Glutamatergic neuron (in vitro differentiated cells): Measurements from ENCODE around the gene UBE3D. TPM values are rescaled to one million over a fixed set of nuclear protein-coding genes. Genes with fewer than 3 reads are reported as not detected.

Source experiments
- DNase-seq: peaks from one replicate; pipeline ENCODE4 v3.0.0; 2022
- H3K27ac Mint-ChIP-seq: one replicate; pipeline ENCODE4 v1.8.0; 2020; ENCODE audit warnings: mild to moderate bottlenecking, mixed read lengths, inconsistent platforms; ENCODE audit not compliant: unreplicated experiment
- H3K27me3 Mint-ChIP-seq: one replicate; pipeline ENCODE4 v1.8.0; 2020; ENCODE audit warnings: mild to moderate bottlenecking, moderate library complexity, mixed read lengths, inconsistent platforms; ENCODE audit not compliant: unreplicated experiment
- H3K36me3 Mint-ChIP-seq: one replicate; pipeline ENCODE4 v1.8.0; 2020; ENCODE audit warnings: mild to moderate bottlenecking, mixed read lengths, inconsistent platforms; ENCODE audit not compliant: unreplicated experiment
- H3K4me1 Mint-ChIP-seq: one replicate; pipeline ENCODE4 v1.8.0; 2020; ENCODE audit warnings: mild to moderate bottlenecking, low read depth, mixed read lengths, inconsistent platforms; ENCODE audit not compliant: unreplicated experiment
- H3K4me3 Mint-ChIP-seq: one replicate; pipeline ENCODE4 v1.8.0; 2020; ENCODE audit warnings: mild to moderate bottlenecking, mixed read lengths, inconsistent platforms; ENCODE audit not compliant: unreplicated experiment
- H3K9me3 Mint-ChIP-seq: one replicate; pipeline ENCODE4 v1.8.0; 2020; ENCODE audit warnings: mild to moderate bottlenecking, moderate library complexity, mixed read lengths, inconsistent platforms; ENCODE audit not compliant: unreplicated experiment
- total RNA-seq: library from RNA; stranded (reverse); fragmentation: NEBNext Ultra II Directional; extraction: Animal tissue kit (Norgen Biotek cat#: 25700); gene quantifications from one replicate; pipeline ENCODE4 v1.2.1, GENCODE V29; 2021; ENCODE audit not compliant: unreplicated experiment
- TF ChIP-seq, protein P1 (sequence below): fragments of 200-600 bp; sonication (generic); IDR thresholded peaks from one replicate; pipeline ENCODE4 v1.5.0; 2021; ENCODE audit not compliant: partially characterized antibody, unreplicated experiment

The UBE3D gene
- total RNA-seq, 1 donor from 2014 or later, result 12.3 TPM

DNA sequence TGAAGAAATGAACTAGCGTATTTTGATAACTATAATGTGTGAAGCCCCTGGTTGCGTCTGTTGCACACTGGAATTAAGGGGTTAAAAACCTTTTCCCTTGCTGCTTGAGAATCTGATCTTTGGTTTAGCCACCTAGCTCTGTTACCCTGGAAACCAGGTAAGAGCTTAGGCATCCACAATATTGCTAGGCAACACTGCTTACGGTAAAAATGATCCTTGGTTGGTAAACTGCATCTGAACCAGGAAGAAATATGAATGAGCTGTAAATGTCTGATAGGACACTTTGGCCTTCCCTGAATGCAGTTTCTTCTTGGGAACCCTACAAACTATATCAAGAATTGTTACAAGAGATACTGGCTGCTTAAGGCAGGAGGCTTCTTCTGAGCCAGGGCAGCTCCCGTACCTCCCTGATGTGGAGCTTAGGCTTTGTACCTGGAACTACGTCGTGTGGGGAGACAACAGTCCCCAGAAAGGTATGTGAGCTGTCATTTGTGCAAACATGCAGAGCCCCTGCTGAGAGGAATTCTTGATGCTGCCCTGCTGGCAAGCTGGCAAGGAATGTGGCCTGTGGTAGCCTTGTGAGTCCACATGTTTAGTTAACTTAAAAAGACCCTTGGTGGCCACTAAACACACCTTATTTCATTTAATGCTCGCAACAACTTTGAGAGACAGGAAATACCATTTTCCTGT, 18.4 kb downstream of the UBE3D start:
- no peak for DNase-seq
- H3K27me3 Mint-ChIP-seq, result no peaks in the 10 kb centered on the region
- TF ChIP-seq, protein P1, sequence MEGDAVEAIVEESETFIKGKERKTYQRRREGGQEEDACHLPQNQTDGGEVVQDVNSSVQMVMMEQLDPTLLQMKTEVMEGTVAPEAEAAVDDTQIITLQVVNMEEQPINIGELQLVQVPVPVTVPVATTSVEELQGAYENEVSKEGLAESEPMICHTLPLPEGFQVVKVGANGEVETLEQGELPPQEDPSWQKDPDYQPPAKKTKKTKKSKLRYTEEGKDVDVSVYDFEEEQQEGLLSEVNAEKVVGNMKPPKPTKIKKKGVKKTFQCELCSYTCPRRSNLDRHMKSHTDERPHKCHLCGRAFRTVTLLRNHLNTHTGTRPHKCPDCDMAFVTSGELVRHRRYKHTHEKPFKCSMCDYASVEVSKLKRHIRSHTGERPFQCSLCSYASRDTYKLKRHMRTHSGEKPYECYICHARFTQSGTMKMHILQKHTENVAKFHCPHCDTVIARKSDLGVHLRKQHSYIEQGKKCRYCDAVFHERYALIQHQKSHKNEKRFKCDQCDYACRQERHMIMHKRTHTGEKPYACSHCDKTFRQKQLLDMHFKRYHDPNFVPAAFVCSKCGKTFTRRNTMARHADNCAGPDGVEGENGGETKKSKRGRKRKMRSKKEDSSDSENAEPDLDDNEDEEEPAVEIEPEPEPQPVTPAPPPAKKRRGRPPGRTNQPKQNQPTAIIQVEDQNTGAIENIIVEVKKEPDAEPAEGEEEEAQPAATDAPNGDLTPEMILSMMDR, result no peak
- H3K27ac Mint-ChIP-seq, result no peak overlapping the region
- no peak overlapping the region for H3K4me3 Mint-ChIP-seq
- no peaks in the 10 kb centered on the region for H3K9me3 Mint-ChIP-seq
- H3K36me3 Mint-ChIP-seq, result no peaks in the 10 kb centered on the region
- peaks cover 11% of the 10 kb centered on the region for H3K4me1 Mint-ChIP-seq

- no peak overlapping the region for H3K4me3 Mint-ChIP-seq
- TF ChIP-seq, protein P1, result no peak
- no peaks in the 10 kb centered on the region for H3K36me3 Mint-ChIP-seq
- no peaks in the 10 kb centered on the region for H3K27me3 Mint-ChIP-seq
- H3K9me3 Mint-ChIP-seq, result no peaks in the 10 kb centered on the region
- peaks cover 11% of the 10 kb centered on the region for H3K4me1 Mint-ChIP-seq
- no peak overlapping the region for H3K27ac Mint-ChIP-seq
- DNase-seq, result no peak
These were observed 21.4 kb downstream of the UBE3D start for GRCh38 chr6:83044091-83044768.

DNA sequence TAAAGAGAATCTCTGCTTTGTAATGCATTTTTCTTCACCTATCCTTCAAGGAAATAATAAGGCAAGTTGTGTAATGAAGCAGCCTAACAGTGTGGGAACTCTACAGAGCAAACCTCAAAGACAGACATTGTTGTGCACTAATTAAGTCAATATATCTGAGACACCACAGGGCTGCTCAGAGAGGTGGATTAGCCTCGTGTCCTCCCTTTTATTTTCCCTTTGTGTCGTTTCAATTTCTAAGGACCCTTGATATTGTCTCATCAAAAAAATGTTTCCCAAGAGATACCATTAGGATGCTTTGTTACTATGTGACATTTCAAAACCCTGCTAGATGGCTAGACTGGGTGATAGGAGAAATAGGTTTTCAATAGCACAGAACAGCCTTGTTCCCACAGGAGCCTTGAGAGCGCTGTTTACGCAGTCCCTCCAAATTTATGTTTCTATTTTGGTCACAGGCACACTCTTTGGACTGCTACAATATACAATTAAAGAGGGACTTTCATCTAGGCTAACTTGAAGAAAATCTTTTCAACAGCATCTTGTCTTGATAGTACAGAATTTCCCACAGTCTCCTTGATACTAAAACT, 23.1 kb downstream of the UBE3D start:
- DNase-seq, result no peak
- TF ChIP-seq, protein P1, result no peak
- Mint-ChIP-seq H3K4me1 (peaks cover 11% of the 10 kb centered on the region), H3K36me3 (no peaks in the 10 kb centered on the region), H3K27me3 (no peaks in the 10 kb centered on the region), H3K4me3 (peak overlapping the region; percentile 46), H3K27ac (peak overlapping the region; percentile 73), H3K9me3 (no peaks in the 10 kb centered on the region)

- TF ChIP-seq, protein P1, result no peak
- no peak overlapping the region for H3K4me3 Mint-ChIP-seq
- H3K27ac Mint-ChIP-seq, result no peak overlapping the region
- peaks cover 13% of the 10 kb centered on the region for H3K36me3 Mint-ChIP-seq
- H3K4me1 Mint-ChIP-seq, result peaks cover 6% of the 10 kb centered on the region
- peaks cover 3% of the 10 kb centered on the region for H3K27me3 Mint-ChIP-seq
- no peak for DNase-seq
- H3K9me3 Mint-ChIP-seq, result no peaks in the 10 kb centered on the region
These were observed 27.4 kb downstream of the UBE3D start for GRCh38 chr6:83038246-83038645.

- Mint-ChIP-seq H3K27me3 (peaks cover 3% of the 10 kb centered on the region), H3K4me1 (no peaks in the 10 kb centered on the region), H3K36me3 (peaks cover 45% of the 10 kb centered on the region), H3K27ac (no peak overlapping the region), H3K9me3 (peaks cover 6% of the 10 kb centered on the region), H3K4me3 (no peak overlapping the region)
- TF ChIP-seq, protein P1, result no peak
- DNase-seq, result no peak
These were observed 34.0 kb downstream of the UBE3D start for GRCh38 chr6:83031689-83032088.
